ENCODE measurements around the gene WIZ. TPM values are rescaled to one million over a fixed set of nuclear protein-coding genes. Genes with fewer than 3 reads are reported as not detected.

WIZ gene
- total and polyA plus RNA-seq, 2 of the 8 experiments (the other 6 are each of a cell fraction or from before 2014, with no cell fraction given): 12.5 to 33.2 TPM

DNA sequence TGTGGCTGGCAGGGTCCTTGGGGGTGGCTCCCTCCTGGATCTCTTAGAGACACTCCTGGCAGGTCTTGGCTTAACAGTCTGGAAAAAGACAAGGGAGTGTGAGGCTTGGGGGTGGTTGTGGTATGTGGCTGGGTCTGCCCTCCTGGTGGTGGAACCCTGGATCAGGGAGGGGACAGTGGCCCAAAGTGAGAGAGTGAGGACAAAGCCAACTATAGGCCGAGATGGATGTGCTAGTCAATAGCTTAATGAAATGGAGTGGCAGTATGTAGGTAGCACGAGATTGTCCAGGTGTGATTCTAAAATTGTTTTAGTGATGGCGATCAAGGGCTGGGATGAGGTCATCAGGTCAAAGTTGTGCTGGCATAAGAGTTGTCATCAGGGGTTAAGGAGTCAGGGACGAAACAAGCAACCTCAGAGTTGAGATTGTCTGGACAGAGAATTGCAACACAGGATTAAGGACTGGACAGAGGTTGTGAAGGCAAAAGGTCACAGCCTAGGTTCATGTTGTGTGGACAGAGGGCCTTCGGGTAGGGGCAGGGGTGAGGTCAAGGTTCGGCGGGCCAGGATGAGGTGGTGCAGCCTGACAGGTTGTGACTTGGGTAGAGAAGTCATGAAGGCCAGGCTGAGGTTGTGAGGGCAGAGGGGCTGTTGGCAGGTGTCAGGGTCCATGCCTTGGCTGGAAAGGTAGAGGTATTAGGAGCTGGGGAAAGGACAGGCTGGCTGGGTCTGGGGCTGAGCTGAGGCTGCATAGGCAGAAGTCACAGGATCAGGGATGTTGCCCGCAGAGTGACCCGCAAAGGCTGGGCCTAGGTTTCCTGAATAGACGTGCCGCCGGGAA lies 19.1 kb upstream of the WIZ start:
- H4K20me1 ChIP-seq (replicated peaks in 1 of 2; ENCODE audit: control insufficient read depth in 1 of 2, insufficient read depth in 2 of 2, low read length in 2 of 2): peaks cover 3 to 8% of the 10 kb centered on the region in 2 experiments
- H3K56ac ChIP-seq (replicated peaks; ENCODE audit: insufficient read length, low read depth, low read length): no peak overlapping the region
- 78% methylated on average over 12 of the region's 12 CpGs; no CpG with 5 or more reads in 1 of the 2 experiments for WGBS, 2 experiments (ENCODE audit: extremely low coverage in 1 of 2, insufficient coverage in 1 of 2, insufficient read length in 1 of 2, insufficient replicate concordance in 2 of 2, low coverage in 1 of 2, low lambda C conversion rate in 2 of 2, missing lambda C conversion rate in 1 of 2)
- peaks cover 2 to 7% of the 10 kb centered on the region in 2 experiments; a peak in 1 of 4 replicates for H3K9me3 ChIP-seq (ENCODE audit: insufficient read depth in 2 of 2, low read depth in 1 of 2, low read length in 1 of 2)
- H2BK12ac ChIP-seq (ENCODE audit: low read depth, low read length): no peak overlapping the region
- H4K91ac ChIP-seq (replicated peaks; ENCODE audit: insufficient read length, low read length): no peak overlapping the region
- H3K4me3 ChIP-seq (ENCODE audit: extremely low read depth in 1 of 4, insufficient read depth in 2 of 4, low read depth in 3 of 4, low read length in 4 of 4): peak overlapping the region in 2 of 4 experiments; percentile 23 to 57; a peak in 3 of 8 replicates
- H3K4me2 ChIP-seq (ENCODE audit: insufficient read depth in 1 of 2, low read depth in 2 of 2, low read length in 2 of 2): peak overlapping the region; percentile 31 to 86; a peak in 3 of 4 replicates
- H2BK15ac ChIP-seq (ENCODE audit: low read length): no peak overlapping the region
- H3K27me3 ChIP-seq (replicated peaks in 1 of 4; ENCODE audit: control insufficient read depth in 3 of 4, extremely low read depth in 1 of 4, insufficient read depth in 3 of 4, low read length in 3 of 4): peaks cover 15 to 29% (median 23%) of the 10 kb centered on the region in 4 experiments
- H3K23ac ChIP-seq (ENCODE audit: insufficient read length): no peak overlapping the region
- no peak overlapping the region for H4K5ac ChIP-seq (ENCODE audit: insufficient read length, low read depth, low read length)
- H3K23me2 ChIP-seq (ENCODE audit: low read depth, low read length): peaks cover 2% of the 10 kb centered on the region; the same call in 1 of the 2 replicates
- POLR2A ChIA-PET (ENCODE audit: partially characterized antibody): no interaction called here
- no peak overlapping the region for H2BK20ac ChIP-seq (ENCODE audit: low read length)
- no peak for FAIRE-seq
- TF ChIP-seq, protein P1, sequence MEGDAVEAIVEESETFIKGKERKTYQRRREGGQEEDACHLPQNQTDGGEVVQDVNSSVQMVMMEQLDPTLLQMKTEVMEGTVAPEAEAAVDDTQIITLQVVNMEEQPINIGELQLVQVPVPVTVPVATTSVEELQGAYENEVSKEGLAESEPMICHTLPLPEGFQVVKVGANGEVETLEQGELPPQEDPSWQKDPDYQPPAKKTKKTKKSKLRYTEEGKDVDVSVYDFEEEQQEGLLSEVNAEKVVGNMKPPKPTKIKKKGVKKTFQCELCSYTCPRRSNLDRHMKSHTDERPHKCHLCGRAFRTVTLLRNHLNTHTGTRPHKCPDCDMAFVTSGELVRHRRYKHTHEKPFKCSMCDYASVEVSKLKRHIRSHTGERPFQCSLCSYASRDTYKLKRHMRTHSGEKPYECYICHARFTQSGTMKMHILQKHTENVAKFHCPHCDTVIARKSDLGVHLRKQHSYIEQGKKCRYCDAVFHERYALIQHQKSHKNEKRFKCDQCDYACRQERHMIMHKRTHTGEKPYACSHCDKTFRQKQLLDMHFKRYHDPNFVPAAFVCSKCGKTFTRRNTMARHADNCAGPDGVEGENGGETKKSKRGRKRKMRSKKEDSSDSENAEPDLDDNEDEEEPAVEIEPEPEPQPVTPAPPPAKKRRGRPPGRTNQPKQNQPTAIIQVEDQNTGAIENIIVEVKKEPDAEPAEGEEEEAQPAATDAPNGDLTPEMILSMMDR (IDR thresholded peaks at IDR 0.05; ENCODE audit: control extremely low read depth in 1 of 3, insufficient read depth in 1 of 3, low read depth in 1 of 3, low read length in 3 of 3): no peak
- H3K79me2 ChIP-seq (ENCODE audit: control insufficient read depth in 1 of 2, insufficient read depth in 2 of 2, low read length in 2 of 2): no peaks in the 10 kb centered on the region
- 0 out of 2 replicates have a peak overlapping the region, but pooled peaks have one; percentile 31 for H4K8ac ChIP-seq (ENCODE audit: extremely low read depth, insufficient read depth, low read length)
- H2BK120ac ChIP-seq (replicated peaks; ENCODE audit: low read depth, low read length): no peak overlapping the region
- no peak overlapping the region for H3K9ac ChIP-seq (replicated peaks in 1 of 4; ENCODE audit: extremely low read depth in 1 of 4, low read depth in 3 of 4, low read length in 3 of 4)
- no peak overlapping the region for H3K27ac ChIP-seq (ENCODE audit: low read depth, low read length)
- CTCF ChIA-PET (ENCODE audit: partially characterized antibody): interaction anchor here (1.0 to 1.7 kb wide), 2 partner anchors 49 to 87 kb away, joined by 4 to 5 read pairs; partner anchors contain the start of gene AKAP8L
- H3K14ac ChIP-seq (ENCODE audit: insufficient read length): no peak overlapping the region
- H2BK5ac ChIP-seq (ENCODE audit: low read depth, low read length): no peak overlapping the region
- peaks cover 0 to 5% (median 3%) of the 10 kb centered on the region in 4 experiments; a peak in 2 of 7 replicates for H3K4me1 ChIP-seq (replicated peaks in 1 of 4; ENCODE audit: control insufficient read depth in 3 of 4, insufficient read depth in 4 of 4, low read length in 3 of 4)
- H2AK5ac ChIP-seq (ENCODE audit: low read depth, low read length): no peak overlapping the region
- H3K79me1 ChIP-seq (ENCODE audit: low read depth, low read length): no peaks in the 10 kb centered on the region
- no peak overlapping the region for H3K4ac ChIP-seq (replicated peaks; ENCODE audit: insufficient read length, low read depth, low read length)
- H2AFZ ChIP-seq (ENCODE audit: low read length): no peak overlapping the region
- no peaks in the 10 kb centered on the region for H3K36me3 ChIP-seq (ENCODE audit: control insufficient read depth in 2 of 4, insufficient read depth in 4 of 4, low read length in 3 of 4)
- no peak overlapping the region for H3K18ac ChIP-seq (ENCODE audit: extremely low read depth, low read length)
- DNase-seq (ENCODE audit: low read depth in 1 of 2, low spot score in 2 of 2): no peak

Data from H1 (cell line).